ENCODE results near the gene GIT1. TPM values are rescaled to one million over a fixed set of nuclear protein-coding genes. Genes with fewer than 3 reads are reported as not detected.

GIT1 gene
- total and polyA plus RNA-seq, 2 of the 13 experiments (the other 11 are each of a cell fraction or from before 2014, with no cell fraction given), result 14.2 to 30.8 TPM

- TF ChIP-seq ETS1 (CRISPR knock-in tag; IDR thresholded peaks at IDR 0.05) (no peak), ZMAT3 (CRISPR knock-in tag; conservative IDR thresholded peaks at IDR 0.05) (peak; percentile 64; the same call in 1 of the 2 replicates), ZXDC (CRISPR knock-in tag; IDR thresholded peaks at IDR 0.05) (no peak), HDAC2 (CRISPR knock-in tag; IDR thresholded peaks at IDR 0.05) (peak; percentile 60; the same call in 1 of the 2 replicates), PLRG1 (conservative IDR thresholded peaks at IDR 0.05) (no peak), HNF1B (CRISPR knock-in tag; IDR thresholded peaks at IDR 0.05) (0 out of 2 replicates have a peak, but pooled peaks have one; percentile 38), CSRNP1 (CRISPR knock-in tag; IDR thresholded peaks at IDR 0.05) (peak; percentile 79; the same call in 1 of the 2 replicates), SP140L (CRISPR knock-in tag; IDR thresholded peaks at IDR 0.05; ENCODE audit: borderline replicate concordance) (no peak; the same call in 1 of the 2 replicates), ATF7-NPFF (CRISPR knock-in tag; IDR thresholded peaks at IDR 0.05; ENCODE audit: low read depth) (peak; percentile 94), HNRNPH1 (optimal IDR thresholded peaks at IDR 0.05; ENCODE audit: low read depth, low read length) (no peak), ZNF790 (CRISPR knock-in tag; IDR thresholded peaks at IDR 0.05; ENCODE audit: borderline replicate concordance) (peak; percentile 64; the same call in 1 of the 2 replicates), SMARCC2 (IDR thresholded peaks at IDR 0.05) (no peak), KLF6 (CRISPR knock-in tag; IDR thresholded peaks at IDR 0.05) (peak; percentile 74; the same call in 1 of the 2 replicates), SNRNP70 (IDR thresholded peaks at IDR 0.05; ENCODE audit: low read depth, low read length) (no peak), CAMTA2 (CRISPR knock-in tag; IDR thresholded peaks at IDR 0.05; ENCODE audit: borderline replicate concordance) (peak; percentile 28; the same call in 1 of the 2 replicates), ZNF777 (CRISPR knock-in tag; IDR thresholded peaks at IDR 0.05) (peak; percentile 85), ZNF296 (CRISPR knock-in tag; conservative IDR thresholded peaks at IDR 0.05) (no peak), KMT2A (CRISPR knock-in tag; IDR thresholded peaks at IDR 0.05) (peak; percentile 62; the same call in 1 of the 2 replicates), ZNF235 (CRISPR knock-in tag; IDR thresholded peaks at IDR 0.05; ENCODE audit: borderline replicate concordance) (0 out of 2 replicates have a peak, but pooled peaks have one; percentile 52), CEBPB (IDR thresholded peaks at IDR 0.05; ENCODE audit: borderline replicate concordance, low read depth, low read length) (no peak), ZNF17 (CRISPR knock-in tag; IDR thresholded peaks at IDR 0.05) (no peak), E2F5 (CRISPR knock-in tag; conservative IDR thresholded peaks at IDR 0.05) (peak; percentile 46; the same call in 1 of the 2 replicates), RAD21 (CRISPR knock-in tag; IDR thresholded peaks at IDR 0.05) (peak; percentile 80)
Observed at GRCh38 chr17:29613352-29613837, 23.9 kb upstream of the GIT1 start (continued).
